Vagina (tissue), 2 donors: ENCODE measurements around the gene FBP1. TPM values are rescaled to one million over a fixed set of nuclear protein-coding genes. Genes with fewer than 3 reads are reported as not detected.

Experiments used
- DNase-seq, 2 donors: peaks; one replicate each; pipeline ENCODE4 v3.0.0-alpha.2; 2017; ENCODE audit errors: extremely low spot score in 2 of 2
- H3K27ac ChIP-seq: fragments of 200-600 bp; sonication (generic); one replicate; pipeline ENCODE4 v1.5.1; 2019
- H3K27me3 ChIP-seq: fragments of 200-600 bp; sonication (generic); one replicate; pipeline ENCODE4 v1.5.1; 2019
- H3K36me3 ChIP-seq, 2 donors: fragments of 200-600 bp; sonication (generic); one replicate each; pipeline ENCODE4 v1.5.1; 2017 to 2019
- H3K4me1 ChIP-seq: fragments of 200-600 bp; sonication (generic); one replicate; pipeline ENCODE4 v1.5.1; 2019
- H3K4me3 ChIP-seq, 2 donors: fragments of 200-600 bp; sonication (generic); 1 replicate in 1 of 2; 2 replicates in 1 of 2; pipeline ENCODE4 v1.5.1; 2016 to 2019
- H3K9me3 ChIP-seq: fragments of 200-600 bp; sonication (generic); one replicate; pipeline ENCODE4 v1.5.1; 2019
- POLR2A ChIP-seq, 2 donors: fragments of 450-650 bp; IDR thresholded peaks; one replicate each; pipeline ENCODE4 v1.6.1; 2017; ENCODE audit warnings: antibody characterized with exemption in 2 of 2, mild to moderate bottlenecking in 2 of 2, moderate library complexity in 2 of 2
- POLR2AphosphoS5 ChIP-seq, 2 donors: sonication (generic); formaldehyde crosslinking; IDR thresholded peaks; one replicate each; pipeline ENCODE4 v1.9.0; 2017; ENCODE audit warnings: antibody characterized with exemption in 2 of 2, mild to moderate bottlenecking in 2 of 2, low read depth in 1 of 2; ENCODE audit not compliant: insufficient read depth in 1 of 2
- intact Hi-C: fragments of 100-400 bp; cut with DNase I; formaldehyde crosslinking; loops from one replicate; pipeline ENCODE4 v1.15.1; 2023
- total RNA-seq: library from RNA; depleted of rRNA; stranded (reverse); fragments of >200 nt; gene quantifications from one replicate; pipeline ENCODE4 v1.2.3, GENCODE V29; 2016
- TF ChIP-seq, protein P1 (sequence below), 3 experiments: fragments of 450-650 bp in 2 of 3; fragments of 200-600 bp in 1 of 3; sonication (generic) in 1 of 3; IDR thresholded peaks; one replicate each; pipeline ENCODE4 v1.5.1; 2017 to 2019; ENCODE audit warnings: antibody characterized with exemption in 3 of 3, mild to moderate bottlenecking in 2 of 3, moderate library complexity in 2 of 3

The FBP1 gene
- total RNA-seq, 1 donor from 2014 or later = 1.7 TPM

DNA sequence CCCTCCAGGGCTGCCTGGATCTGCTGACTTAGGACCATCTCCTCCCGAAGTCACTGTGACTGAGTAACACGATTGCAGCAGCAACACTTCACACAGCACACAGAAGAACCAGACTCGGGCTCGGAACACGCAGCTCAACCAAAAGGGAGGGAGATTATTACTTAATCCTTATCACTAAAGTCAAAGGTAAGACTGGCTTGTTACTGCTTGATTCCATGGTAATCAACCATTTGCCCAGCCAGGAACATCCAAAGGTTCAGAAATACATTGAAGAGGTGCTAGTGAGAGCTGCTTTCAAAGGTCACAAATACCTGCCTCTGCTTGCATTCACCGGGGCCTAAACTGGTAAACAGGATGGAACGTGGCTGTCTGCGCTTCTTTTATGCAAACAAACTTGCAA lies 7.7 kb downstream of the FBP1 start:
- H3K4me3 ChIP-seq = no peak overlapping the region
- no peaks in the 10 kb centered on the region for H3K9me3 ChIP-seq
- no peak overlapping the region for H3K27ac ChIP-seq
- TF ChIP-seq, protein P1, sequence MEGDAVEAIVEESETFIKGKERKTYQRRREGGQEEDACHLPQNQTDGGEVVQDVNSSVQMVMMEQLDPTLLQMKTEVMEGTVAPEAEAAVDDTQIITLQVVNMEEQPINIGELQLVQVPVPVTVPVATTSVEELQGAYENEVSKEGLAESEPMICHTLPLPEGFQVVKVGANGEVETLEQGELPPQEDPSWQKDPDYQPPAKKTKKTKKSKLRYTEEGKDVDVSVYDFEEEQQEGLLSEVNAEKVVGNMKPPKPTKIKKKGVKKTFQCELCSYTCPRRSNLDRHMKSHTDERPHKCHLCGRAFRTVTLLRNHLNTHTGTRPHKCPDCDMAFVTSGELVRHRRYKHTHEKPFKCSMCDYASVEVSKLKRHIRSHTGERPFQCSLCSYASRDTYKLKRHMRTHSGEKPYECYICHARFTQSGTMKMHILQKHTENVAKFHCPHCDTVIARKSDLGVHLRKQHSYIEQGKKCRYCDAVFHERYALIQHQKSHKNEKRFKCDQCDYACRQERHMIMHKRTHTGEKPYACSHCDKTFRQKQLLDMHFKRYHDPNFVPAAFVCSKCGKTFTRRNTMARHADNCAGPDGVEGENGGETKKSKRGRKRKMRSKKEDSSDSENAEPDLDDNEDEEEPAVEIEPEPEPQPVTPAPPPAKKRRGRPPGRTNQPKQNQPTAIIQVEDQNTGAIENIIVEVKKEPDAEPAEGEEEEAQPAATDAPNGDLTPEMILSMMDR (IDR thresholded peaks at IDR 0.05) = no peak
- TF ChIP-seq POLR2AphosphoS5 (IDR thresholded peaks at IDR 0.05; ENCODE audit: insufficient read depth in 1 of 2, low read depth in 1 of 2) (no peak), POLR2A (IDR thresholded peaks at IDR 0.05) (no peak)
- H3K27me3 ChIP-seq = no peaks in the 10 kb centered on the region
- intact Hi-C loops = no loop called here
- no peaks in the 10 kb centered on the region for H3K36me3 ChIP-seq
- DNase-seq = no peak
- H3K4me1 ChIP-seq = peaks cover 5% of the 10 kb centered on the region

DNA sequence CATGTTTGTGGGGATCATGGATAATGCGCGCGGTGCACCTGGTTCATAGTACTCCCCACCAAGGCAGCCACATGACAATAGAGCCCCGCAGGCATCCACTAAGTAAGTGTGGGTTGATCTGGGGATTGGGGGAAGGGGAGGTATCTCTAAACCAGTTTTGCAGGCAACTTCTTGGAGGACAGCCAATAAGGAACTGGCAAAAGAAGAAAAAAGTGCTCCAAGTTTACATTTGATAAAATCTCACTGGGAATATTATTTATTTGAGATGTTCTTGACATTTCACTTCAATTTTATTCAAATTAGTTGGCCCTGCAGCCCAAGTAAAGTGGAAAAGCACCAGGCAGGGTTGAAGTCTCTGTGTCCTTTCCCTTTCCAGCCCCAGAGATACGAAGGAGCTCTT lies 8.5 kb downstream of the FBP1 start:
- Histone ChIP-seq H3K27ac (no peak overlapping the region), H3K9me3 (no peaks in the 10 kb centered on the region), H3K4me1 (peaks cover 5% of the 10 kb centered on the region), H3K27me3 (no peaks in the 10 kb centered on the region), H3K36me3 (no peaks in the 10 kb centered on the region), H3K4me3 (no peak overlapping the region)
- TF ChIP-seq, protein P1 (IDR thresholded peaks at IDR 0.05) = no peak
- TF ChIP-seq POLR2A (IDR thresholded peaks at IDR 0.05) (no peak), POLR2AphosphoS5 (IDR thresholded peaks at IDR 0.05; ENCODE audit: insufficient read depth in 1 of 2, low read depth in 1 of 2) (no peak)
- DNase-seq = no peak
- intact Hi-C loops = no loop called here

DNA sequence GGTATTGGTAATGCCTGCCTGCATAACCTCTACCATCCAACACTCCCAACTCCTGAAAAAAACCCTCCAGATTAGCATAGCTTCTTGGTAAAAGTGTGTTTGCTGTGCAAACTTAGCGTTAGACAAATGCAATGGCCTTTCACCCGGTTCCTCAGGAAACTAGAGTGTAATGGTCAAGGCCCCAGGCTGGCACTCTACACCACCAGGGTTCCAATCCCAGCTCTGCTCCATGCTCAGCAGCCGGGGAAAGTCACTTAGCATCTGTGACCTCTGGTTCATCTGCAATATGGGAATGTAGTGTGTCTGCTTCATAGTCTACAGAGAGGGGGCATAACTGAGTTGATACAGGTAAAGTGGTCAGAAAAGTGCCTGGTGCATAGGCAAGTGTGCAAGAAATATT lies 9.0 kb downstream of the FBP1 start:
- Histone ChIP-seq H3K27me3 (no peaks in the 10 kb centered on the region), H3K9me3 (no peaks in the 10 kb centered on the region), H3K27ac (no peak overlapping the region), H3K4me3 (no peak overlapping the region), H3K4me1 (peaks cover 5% of the 10 kb centered on the region), H3K36me3 (no peaks in the 10 kb centered on the region)
- TF ChIP-seq POLR2AphosphoS5 (IDR thresholded peaks at IDR 0.05; ENCODE audit: insufficient read depth in 1 of 2, low read depth in 1 of 2) = no peak
- TF ChIP-seq, protein P1 (IDR thresholded peaks at IDR 0.05) = no peak
- DNase-seq = no peak
- intact Hi-C loops = no loop called here

DNA sequence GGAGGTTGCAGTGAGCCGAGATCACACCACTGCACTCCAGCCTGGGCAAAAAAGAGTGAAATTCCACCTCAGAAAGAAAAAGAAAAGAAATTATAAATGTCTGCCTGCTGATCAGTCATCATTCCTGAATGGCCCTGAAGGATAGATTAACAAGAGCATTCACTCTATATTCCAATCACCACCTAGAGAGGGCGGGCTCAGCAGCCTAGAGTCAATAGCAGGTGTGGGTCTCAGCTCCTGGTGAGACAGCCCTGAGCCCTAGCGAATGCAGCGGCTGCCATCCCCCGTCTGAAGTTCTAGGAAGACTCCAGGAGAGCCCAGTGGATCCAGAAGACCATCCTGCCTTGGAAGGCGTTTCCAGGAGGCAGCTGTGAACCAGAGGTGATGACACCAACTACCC lies 12.0 kb downstream of the FBP1 start:
- no peak for DNase-seq
- intact Hi-C loops = no loop called here
- no peak overlapping the region for H3K4me3 ChIP-seq
- H3K27me3 ChIP-seq = no peaks in the 10 kb centered on the region
- H3K36me3 ChIP-seq = no peaks in the 10 kb centered on the region
- TF ChIP-seq POLR2A (IDR thresholded peaks at IDR 0.05) (no peak), POLR2AphosphoS5 (IDR thresholded peaks at IDR 0.05; ENCODE audit: insufficient read depth in 1 of 2, low read depth in 1 of 2) (no peak)
- TF ChIP-seq, protein P1 (IDR thresholded peaks at IDR 0.05) = no peak
- peaks cover 10% of the 10 kb centered on the region for H3K4me1 ChIP-seq
- no peaks in the 10 kb centered on the region for H3K9me3 ChIP-seq
- H3K27ac ChIP-seq = no peak overlapping the region

DNA sequence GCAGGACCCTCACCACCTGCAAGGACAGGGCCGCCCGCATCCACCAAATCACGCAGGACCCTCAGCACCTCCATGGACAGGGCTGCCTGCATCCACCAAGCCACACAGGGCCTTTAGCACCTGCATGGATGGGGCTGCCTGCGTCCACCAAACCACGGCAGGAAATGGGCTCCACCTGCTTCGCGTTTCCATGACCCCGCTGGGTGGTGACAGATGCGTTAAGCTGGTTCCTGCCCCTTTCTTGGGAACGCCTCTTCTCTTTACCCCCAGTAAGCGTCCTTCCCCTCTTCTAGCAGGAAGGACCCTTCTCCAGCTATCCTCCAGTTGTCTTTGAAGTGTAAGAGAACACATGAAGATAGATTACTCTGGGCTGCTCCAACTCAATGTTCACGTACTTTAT lies 13.5 kb downstream of the FBP1 start:
- DNase-seq = no peak
- no peaks in the 10 kb centered on the region for H3K9me3 ChIP-seq
- H3K36me3 ChIP-seq = no peaks in the 10 kb centered on the region
- TF ChIP-seq POLR2AphosphoS5 (IDR thresholded peaks at IDR 0.05; ENCODE audit: insufficient read depth in 1 of 2, low read depth in 1 of 2) (no peak), POLR2A (IDR thresholded peaks at IDR 0.05) (no peak)
- TF ChIP-seq, protein P1 (IDR thresholded peaks at IDR 0.05) = no peak
- H3K4me1 ChIP-seq = peaks cover 5% of the 10 kb centered on the region
- intact Hi-C loops = no loop called here
- H3K27me3 ChIP-seq = no peaks in the 10 kb centered on the region
- H3K27ac ChIP-seq = no peak overlapping the region
- no peak overlapping the region for H3K4me3 ChIP-seq
